ENCODE results near the gene FIZ1.
A peak's percentile ranks its signal among the peaks of the same experiment; 100 is the strongest.

Gene FIZ1

DNA sequence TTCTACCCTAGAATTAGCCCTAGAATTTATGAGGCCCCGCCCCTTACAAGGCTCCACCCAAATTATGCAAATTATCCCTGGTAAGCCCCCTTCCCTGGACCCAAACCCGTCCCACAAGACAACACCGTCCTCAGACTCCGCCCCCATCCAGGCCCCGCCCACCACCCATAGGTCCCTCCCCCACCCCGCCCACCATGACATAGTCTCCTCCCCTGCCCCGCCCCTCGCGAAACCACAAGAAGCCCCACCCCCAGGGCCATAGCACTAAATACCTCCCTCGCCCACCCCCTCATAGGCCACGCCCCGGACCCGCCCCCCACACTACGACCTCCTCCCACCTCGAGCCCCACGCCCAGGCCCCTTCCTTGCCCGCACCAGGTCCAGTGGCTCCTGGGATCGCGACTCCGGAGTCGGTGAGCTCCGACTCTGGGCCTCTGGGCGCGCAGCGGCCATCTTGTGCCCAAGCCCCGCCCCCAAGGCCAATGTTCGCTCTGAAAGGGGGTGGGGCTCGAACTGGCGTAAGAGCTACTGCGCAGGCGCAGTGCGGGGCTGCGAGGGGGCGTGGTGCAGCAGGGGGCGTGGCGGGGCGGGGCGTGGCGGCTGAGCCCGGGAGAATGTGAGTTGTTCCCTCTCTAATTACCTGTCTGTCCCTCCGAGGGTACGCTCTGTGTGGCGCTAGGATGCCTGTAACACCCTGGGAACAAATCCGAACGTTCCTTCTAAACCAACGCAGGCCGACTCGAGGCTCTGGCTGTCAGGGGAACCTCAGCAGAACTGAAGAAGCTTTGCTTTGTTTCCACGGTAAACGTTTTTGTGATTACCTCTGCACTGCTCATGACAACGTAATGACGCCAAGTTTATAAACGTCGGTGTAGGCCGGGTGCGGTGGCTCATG is 25.0 kb upstream of the FIZ1 start, which contains the start of gene ZNF784:
TSS of gene ZNF784 (minus strand) at position 458 of the 895 bp plus-strand sequence. CDS start at position 453, 5 bp downstream.
- H3K27me3 Mint-ChIP-seq, result no peaks in the 10 kb centered on the region
- no peaks in the 10 kb centered on the region for H3K9me3 Mint-ChIP-seq
- peak within 1 kb of the TSS; percentile 85 for H3K4me3 Mint-ChIP-seq
- DNase-seq (peak; percentile 92 to 94 (median 93)), ATAC-seq (replicated peaks) (peak; percentile 65)
- H3K4me1 Mint-ChIP-seq (ENCODE audit: low read depth in 2 of 2), result peaks cover 22 to 35% of the 10 kb centered on the region in 2 donors
- peak within 1 kb of the TSS; percentile 94 to 96 for H3K27ac Mint-ChIP-seq
- peaks cover 21% of the 10 kb centered on the region for H3K36me3 Mint-ChIP-seq (ENCODE audit: insufficient read depth)

DNA sequence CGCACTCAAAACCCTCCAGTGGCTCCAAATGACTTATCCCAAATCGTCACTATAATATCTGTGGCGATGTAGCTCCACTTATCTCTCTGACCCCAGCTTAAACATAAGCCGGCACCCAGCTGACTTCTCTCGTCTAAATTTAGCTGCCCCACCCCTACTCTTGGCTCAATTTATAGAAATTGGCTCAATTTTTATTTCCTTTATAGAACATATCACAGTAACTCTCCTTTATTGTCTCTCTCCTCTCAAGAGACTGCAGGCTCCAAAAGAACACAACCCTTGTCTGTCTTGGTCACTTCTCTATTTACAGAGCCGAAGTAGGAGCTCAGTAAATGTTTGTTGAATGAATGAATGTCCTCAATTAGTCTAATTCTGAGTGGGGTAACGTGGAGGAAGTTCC is 24.2 kb upstream of the FIZ1 start:
- DNase-seq (no peak), ATAC-seq (replicated peaks) (no peak)
- peaks cover 23 to 35% of the 10 kb centered on the region in 2 donors for H3K4me1 Mint-ChIP-seq (ENCODE audit: low read depth in 2 of 2)
- no peaks in the 10 kb centered on the region for H3K27me3 Mint-ChIP-seq
- no peaks in the 10 kb centered on the region for H3K9me3 Mint-ChIP-seq
- peak overlapping the region; percentile 94 to 96 for H3K27ac Mint-ChIP-seq
- H3K36me3 Mint-ChIP-seq (ENCODE audit: insufficient read depth), result peaks cover 24% of the 10 kb centered on the region
- peak overlapping the region; percentile 85 for H3K4me3 Mint-ChIP-seq

DNA sequence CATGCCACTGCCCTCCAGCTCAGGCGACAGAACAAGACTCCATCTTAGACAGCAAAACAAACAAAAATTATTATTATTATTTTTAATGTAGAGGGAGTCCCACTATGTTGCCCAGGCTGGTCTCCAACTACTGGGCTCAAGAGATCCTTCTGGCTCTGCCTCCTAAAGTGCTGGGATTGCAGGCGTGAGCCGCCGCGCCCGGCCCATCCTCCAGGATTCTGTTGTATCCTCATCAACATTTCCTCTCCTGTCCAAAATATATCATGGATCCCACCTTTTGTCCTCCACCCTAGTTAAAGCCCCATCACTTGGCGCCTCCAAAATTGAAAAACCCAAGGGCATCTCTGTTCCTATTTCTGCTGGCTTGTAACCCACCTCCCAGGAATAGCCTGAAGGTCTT is 23.8 kb upstream of the FIZ1 start:
- Mint-ChIP-seq H3K4me3 (no peak overlapping the region), H3K27ac (no peak overlapping the region), H3K27me3 (no peaks in the 10 kb centered on the region), H3K4me1 (ENCODE audit: low read depth in 2 of 2) (peaks cover 25 to 35% of the 10 kb centered on the region in 2 donors), H3K36me3 (ENCODE audit: insufficient read depth) (peaks cover 26% of the 10 kb centered on the region), H3K9me3 (no peaks in the 10 kb centered on the region)
- ATAC-seq (replicated peaks), result no peak
- DNase-seq, result no peak

DNA sequence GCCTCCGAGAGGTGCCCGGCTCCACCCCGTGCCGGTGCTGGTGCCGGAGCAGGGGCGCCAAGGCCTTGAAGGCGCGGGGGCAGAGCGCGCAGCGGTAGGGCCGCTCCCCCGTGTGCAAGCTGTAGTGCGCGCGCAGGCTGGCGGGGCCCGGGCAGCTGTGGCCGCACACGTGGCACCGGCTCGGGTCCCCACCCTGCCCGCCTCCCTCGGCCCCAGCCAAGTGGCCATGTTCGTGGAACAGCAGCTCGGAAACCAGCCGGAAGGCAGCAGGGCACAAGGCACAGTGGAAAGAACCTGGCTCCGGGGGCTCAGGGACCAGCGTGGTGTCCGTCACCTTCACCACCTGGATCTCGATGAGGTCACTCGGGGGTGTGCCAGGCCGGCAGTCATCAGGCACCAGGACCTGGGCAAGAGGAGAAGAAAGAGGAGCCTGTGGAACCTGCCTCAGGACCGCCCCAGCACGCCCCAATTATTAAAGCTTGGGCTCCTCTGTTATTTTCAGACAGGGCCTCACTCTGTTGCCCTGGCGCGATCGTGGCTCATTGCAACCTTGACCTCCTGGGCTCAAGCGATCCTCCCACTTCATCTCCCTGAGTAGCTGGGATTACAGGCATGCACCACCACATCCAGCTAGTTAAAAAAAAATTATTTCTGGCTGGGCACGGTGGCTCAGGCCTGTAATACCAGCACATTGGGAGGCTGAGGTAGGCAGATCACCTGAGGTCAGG is 23.1 kb upstream of the FIZ1 start:
- peaks cover 30% of the 10 kb centered on the region for H3K36me3 Mint-ChIP-seq (ENCODE audit: insufficient read depth)
- DNase-seq, result no peak
- no peaks in the 10 kb centered on the region for H3K9me3 Mint-ChIP-seq
- H3K4me3 Mint-ChIP-seq, result no peak overlapping the region
- H3K4me1 Mint-ChIP-seq (ENCODE audit: low read depth in 2 of 2), result peaks cover 25 to 35% of the 10 kb centered on the region in 2 donors
- no peak for ATAC-seq (replicated peaks)
- H3K27ac Mint-ChIP-seq, result no peak overlapping the region
- H3K27me3 Mint-ChIP-seq, result no peaks in the 10 kb centered on the region

DNA sequence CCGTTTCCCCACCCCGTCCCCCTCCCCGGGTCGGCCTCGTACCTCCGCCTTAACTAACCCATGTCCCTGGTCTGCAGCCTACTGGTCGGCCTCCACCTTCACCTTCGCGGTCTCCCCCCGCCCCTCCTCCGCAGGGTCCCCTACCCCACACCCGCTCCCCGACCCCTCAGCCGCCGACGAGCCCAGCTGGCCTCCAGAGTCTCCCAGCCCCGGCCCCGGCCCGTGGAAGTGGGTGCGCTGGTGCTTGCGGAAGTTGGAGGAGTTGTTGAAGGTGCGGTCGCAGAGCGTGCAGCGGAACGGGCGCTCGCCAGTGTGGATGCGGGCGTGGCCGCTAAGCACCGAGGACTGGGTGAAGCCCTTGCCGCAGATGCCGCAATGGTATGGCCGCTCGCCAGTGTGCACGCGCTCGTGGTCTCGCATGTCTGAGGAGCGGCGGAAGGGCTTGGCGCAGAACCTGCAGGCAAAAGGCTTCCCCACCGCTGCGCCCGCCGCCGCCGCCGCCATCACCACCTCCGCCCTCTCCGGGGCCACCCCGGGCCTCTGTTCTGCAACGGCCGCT is 22.4 kb upstream of the FIZ1 start:
- H3K9me3 Mint-ChIP-seq, result no peaks in the 10 kb centered on the region
- H3K27me3 Mint-ChIP-seq, result no peaks in the 10 kb centered on the region
- peaks cover 34% of the 10 kb centered on the region for H3K36me3 Mint-ChIP-seq (ENCODE audit: insufficient read depth)
- ATAC-seq (replicated peaks), result no peak
- no peak overlapping the region for H3K27ac Mint-ChIP-seq
- DNase-seq, result no peak
- H3K4me1 Mint-ChIP-seq (ENCODE audit: low read depth in 2 of 2), result peaks cover 20 to 32% of the 10 kb centered on the region in 2 donors
- no peak overlapping the region for H3K4me3 Mint-ChIP-seq

DNA sequence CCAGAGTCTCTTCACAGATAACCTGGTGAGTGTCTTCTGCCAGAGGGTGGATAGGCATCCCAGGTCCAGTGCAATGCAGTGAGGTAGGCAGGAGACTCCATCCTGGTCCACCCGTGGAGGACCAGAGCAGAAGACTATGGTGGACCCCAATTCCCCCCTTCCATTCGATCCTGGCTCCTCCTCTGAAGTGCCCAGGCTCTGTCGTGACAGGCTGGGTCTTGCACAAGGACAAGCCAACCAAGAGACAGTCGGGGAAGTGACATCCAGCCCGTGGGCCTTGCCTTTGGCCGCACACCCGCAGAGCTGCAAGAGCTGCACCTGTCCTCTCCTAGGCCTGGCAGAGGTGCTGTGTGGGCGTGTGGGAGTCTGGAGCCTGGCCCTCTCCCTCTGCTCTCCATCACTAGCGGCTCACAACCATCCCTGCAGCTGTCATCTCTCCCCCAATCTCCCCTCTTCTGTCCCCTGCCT is 21.9 kb upstream of the FIZ1 start:
- ATAC-seq (replicated peaks), result no peak

DNA sequence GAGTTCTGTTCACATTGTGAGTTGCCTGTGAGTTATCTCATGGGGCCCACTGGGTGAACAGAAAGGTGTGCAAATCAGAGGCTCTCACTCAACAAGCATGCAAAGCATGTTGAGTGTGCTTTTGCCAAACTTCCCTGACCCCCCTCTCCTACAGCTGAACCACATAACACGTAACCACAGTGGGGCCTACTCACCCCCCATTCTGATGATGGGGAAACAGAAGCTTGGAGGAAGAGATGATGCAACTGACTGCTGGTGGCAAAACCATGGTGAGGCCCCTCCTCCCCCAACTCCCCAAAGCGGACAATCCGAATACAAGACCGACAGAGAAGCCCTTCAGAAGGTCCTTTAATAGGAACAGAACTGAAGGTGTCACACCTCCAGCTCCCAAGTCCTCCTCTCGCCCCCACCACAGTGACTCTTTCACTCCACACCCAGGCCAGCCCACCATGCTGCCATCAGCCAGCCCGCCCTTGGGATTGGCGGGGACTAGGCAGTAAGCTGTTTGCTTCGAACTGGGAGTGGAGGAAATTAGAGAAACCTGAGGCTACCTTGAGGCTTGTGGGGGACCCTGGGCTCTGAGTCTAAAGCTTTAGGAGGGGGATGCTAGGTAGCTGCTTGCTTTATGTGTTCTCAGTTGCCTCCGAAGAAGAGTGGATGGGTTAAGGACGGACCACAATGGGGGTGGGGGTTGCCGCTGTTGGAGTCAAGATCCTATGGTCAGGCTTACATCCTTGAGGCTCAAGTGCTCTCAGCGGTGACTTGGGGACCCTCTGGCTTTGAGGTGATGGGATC is 21.3 kb upstream of the FIZ1 start:
- Mint-ChIP-seq H3K36me3 (ENCODE audit: insufficient read depth) (peaks cover 32% of the 10 kb centered on the region), H3K4me3 (no peak overlapping the region), H3K4me1 (ENCODE audit: low read depth in 2 of 2) (peaks cover 14 to 21% of the 10 kb centered on the region in 2 donors), H3K9me3 (no peaks in the 10 kb centered on the region), H3K27me3 (no peaks in the 10 kb centered on the region), H3K27ac (peak overlapping the region in 1 of 2 donors; percentile 44)
- no peak for ATAC-seq (replicated peaks)
- no peak for DNase-seq

More for the DNA sequence above, 21.9 kb upstream of the FIZ1 start:
- no peak for DNase-seq
- Mint-ChIP-seq H3K36me3 (ENCODE audit: insufficient read depth) (peaks cover 36% of the 10 kb centered on the region), H3K9me3 (no peaks in the 10 kb centered on the region), H3K27me3 (no peaks in the 10 kb centered on the region), H3K27ac (no peak overlapping the region), H3K4me3 (no peak overlapping the region), H3K4me1 (ENCODE audit: low read depth in 2 of 2) (peaks cover 15 to 26% of the 10 kb centered on the region in 2 donors)

DNA sequence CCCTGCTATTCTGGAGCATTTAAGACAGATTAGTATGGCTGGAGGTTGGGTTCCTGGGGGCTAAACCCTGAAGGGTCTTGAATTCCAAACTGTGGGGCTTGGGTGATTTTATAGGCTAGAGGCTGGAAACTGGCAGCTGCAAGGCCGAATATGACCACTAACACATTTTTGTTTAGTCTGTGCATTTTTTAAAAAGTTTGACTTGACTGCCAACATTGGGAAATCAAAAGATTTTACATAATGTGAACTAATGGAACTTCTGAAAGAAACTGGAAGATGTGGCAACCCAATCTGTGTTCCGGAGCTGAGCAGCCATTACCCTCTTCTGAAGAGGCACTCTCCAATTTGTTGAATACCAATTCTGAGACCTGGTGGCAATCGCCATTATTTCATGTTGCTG is 20.0 kb upstream of the FIZ1 start:
- Mint-ChIP-seq H3K27ac (no peak overlapping the region), H3K27me3 (no peaks in the 10 kb centered on the region), H3K4me1 (ENCODE audit: low read depth in 2 of 2) (peaks cover 11 to 13% of the 10 kb centered on the region in 2 donors), H3K9me3 (no peaks in the 10 kb centered on the region), H3K36me3 (ENCODE audit: insufficient read depth) (peaks cover 23% of the 10 kb centered on the region), H3K4me3 (no peak overlapping the region)
- ATAC-seq (replicated peaks) (no peak), DNase-seq (no peak)

DNA sequence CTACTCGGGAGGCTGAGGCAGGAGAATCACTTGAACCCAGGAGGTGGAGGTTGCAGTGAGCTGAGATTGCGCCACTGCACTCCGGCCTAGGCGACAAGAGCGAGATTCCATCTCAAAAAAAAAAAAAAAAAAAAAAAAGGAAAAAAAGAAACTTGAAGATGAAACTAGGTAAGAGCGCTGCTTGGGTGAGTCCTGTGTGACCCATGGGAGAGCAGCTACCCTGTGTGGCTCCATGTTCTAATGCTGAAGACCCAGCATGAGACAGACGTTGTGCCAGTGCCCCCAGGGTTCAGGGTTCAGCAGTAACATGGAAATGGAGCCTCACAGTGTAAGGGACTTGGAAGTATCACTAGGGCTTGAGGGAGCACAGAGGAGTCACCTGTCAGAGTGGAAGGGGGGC is 19.1 kb upstream of the FIZ1 start:
- peaks cover 17% of the 10 kb centered on the region for H3K36me3 Mint-ChIP-seq (ENCODE audit: insufficient read depth)
- DNase-seq (no peak), ATAC-seq (replicated peaks) (no peak)
- H3K4me3 Mint-ChIP-seq, result no peak overlapping the region
- no peaks in the 10 kb centered on the region for H3K27me3 Mint-ChIP-seq
- peaks cover 6 to 8% of the 10 kb centered on the region in 2 donors for H3K4me1 Mint-ChIP-seq (ENCODE audit: low read depth in 2 of 2)
- no peak overlapping the region for H3K27ac Mint-ChIP-seq
- H3K9me3 Mint-ChIP-seq, result no peaks in the 10 kb centered on the region

DNA sequence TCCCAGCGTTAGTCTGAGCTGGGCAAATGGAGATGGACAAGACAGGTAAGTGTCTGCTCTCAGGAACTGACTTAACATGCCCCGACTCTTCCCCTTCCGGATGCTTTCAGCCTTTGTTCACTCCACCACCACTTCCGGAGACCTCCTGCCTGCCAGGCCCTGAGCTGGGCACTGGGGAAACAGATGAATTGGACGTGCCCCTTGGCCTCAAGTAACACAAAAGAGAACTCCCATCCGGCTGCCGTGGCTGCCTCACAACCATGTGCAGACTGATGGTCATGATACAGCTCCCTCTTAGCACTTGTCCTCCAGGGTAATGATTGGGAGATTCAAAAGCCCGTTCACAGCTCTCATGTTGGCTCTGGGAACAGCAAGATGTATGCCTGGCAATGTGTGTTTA is 18.1 kb upstream of the FIZ1 start:
- peaks cover 17% of the 10 kb centered on the region for H3K36me3 Mint-ChIP-seq (ENCODE audit: insufficient read depth)
- H3K27me3 Mint-ChIP-seq, result no peaks in the 10 kb centered on the region
- H3K4me1 Mint-ChIP-seq (ENCODE audit: low read depth in 2 of 2), result peaks cover 10 to 15% of the 10 kb centered on the region in 2 donors
- DNase-seq (no peak), ATAC-seq (replicated peaks) (no peak)
- H3K9me3 Mint-ChIP-seq, result no peaks in the 10 kb centered on the region
- H3K27ac Mint-ChIP-seq, result no peak overlapping the region
- no peak overlapping the region for H3K4me3 Mint-ChIP-seq

DNA sequence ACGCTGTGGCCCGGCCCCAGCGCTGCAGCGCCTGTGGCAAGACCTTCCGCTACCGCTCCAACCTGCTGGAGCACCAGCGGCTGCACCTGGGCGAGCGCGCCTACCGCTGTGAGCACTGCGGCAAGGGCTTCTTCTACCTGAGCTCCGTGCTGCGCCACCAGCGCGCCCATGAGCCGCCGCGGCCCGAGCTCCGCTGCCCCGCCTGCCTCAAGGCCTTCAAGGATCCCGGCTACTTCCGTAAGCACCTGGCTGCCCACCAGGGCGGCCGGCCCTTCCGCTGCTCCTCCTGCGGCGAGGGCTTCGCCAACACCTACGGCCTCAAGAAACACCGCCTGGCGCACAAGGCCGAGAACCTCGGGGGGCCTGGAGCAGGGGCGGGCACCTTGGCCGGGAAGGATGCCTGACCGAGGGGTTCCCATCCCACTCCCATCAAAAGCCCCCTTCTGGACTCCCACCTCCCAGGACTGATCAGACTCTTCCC is 17.1 kb upstream of the FIZ1 start:
- Mint-ChIP-seq H3K27me3 (no peaks in the 10 kb centered on the region), H3K9me3 (no peaks in the 10 kb centered on the region), H3K36me3 (ENCODE audit: insufficient read depth) (peaks cover 17% of the 10 kb centered on the region), H3K27ac (no peak overlapping the region), H3K4me3 (no peak overlapping the region), H3K4me1 (ENCODE audit: low read depth in 2 of 2) (peaks cover 13 to 20% of the 10 kb centered on the region in 2 donors)
- ATAC-seq (replicated peaks) (no peak), DNase-seq (no peak)

DNA sequence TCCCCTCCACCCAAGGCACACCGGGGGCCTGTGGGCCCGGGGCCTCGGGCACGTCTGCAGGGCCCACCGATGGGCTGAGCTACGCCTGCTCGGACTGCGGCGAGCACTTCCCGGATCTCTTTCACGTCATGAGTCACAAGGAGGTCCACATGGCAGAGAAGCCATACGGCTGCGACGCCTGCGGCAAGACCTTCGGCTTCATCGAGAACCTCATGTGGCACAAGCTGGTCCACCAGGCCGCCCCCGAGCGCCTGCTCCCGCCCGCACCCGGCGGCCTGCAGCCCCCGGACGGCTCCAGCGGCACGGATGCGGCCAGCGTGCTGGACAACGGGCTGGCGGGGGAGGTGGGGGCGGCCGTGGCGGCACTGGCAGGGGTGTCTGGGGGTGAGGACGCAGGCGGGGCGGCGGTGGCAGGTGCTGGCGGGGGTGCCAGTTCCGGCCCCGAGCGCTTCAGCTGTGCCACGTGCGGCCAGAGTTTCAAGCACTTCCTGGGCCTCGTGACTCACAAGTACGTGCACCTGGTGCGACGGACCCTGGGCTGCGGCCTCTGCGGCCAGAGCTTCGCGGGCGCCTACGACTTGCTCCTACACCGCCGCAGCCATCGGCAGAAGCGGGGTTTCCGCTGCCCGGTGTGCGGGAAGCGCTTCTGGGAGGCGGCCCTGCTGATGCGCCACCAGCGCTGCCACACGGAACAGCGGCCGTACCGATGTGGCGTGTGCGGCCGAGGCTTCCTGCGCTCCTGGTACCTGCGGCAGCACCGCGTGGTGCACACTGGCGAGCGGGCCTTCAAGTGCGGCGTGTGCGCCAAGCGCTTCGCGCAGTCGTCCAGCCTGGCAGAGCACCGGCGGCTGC is 16.5 kb upstream of the FIZ1 start:
- no peak overlapping the region for H3K4me3 Mint-ChIP-seq
- no peaks in the 10 kb centered on the region for H3K27me3 Mint-ChIP-seq
- H3K9me3 Mint-ChIP-seq, result no peaks in the 10 kb centered on the region
- no peak for DNase-seq
- ATAC-seq (replicated peaks), result no peak
- H3K36me3 Mint-ChIP-seq (ENCODE audit: insufficient read depth), result peaks cover 18% of the 10 kb centered on the region
- no peak overlapping the region for H3K27ac Mint-ChIP-seq
- H3K4me1 Mint-ChIP-seq (ENCODE audit: low read depth in 2 of 2), result peaks cover 13 to 20% of the 10 kb centered on the region in 2 donors

Data from effector memory CD8-positive, alpha-beta T cell (primary cell).